OCI-LY7 (cell line): ENCODE data around the gene CEACAM4.

Experiments used
- EZH2phosphoT487 ChIP-seq: fragments of 200-600 bp; sonication (generic); IDR thresholded peaks from 2 replicates; pipeline ENCODE4 v1.6.1; 2018; ENCODE audit warnings: low read depth, borderline replicate concordance, mild to moderate bottlenecking, mixed run types, antibody characterized with exemption, low read length, moderate library complexity, mixed read lengths
- TF ChIP-seq, protein P1 (sequence below): fragments of 200-600 bp; sonication (generic); conservative IDR thresholded peaks from 2 replicates; pipeline ENCODE4 v1.5.1; 2014; ENCODE audit warnings: mild to moderate bottlenecking, antibody characterized with exemption, low read length, moderate library complexity, mixed read lengths

DNA sequence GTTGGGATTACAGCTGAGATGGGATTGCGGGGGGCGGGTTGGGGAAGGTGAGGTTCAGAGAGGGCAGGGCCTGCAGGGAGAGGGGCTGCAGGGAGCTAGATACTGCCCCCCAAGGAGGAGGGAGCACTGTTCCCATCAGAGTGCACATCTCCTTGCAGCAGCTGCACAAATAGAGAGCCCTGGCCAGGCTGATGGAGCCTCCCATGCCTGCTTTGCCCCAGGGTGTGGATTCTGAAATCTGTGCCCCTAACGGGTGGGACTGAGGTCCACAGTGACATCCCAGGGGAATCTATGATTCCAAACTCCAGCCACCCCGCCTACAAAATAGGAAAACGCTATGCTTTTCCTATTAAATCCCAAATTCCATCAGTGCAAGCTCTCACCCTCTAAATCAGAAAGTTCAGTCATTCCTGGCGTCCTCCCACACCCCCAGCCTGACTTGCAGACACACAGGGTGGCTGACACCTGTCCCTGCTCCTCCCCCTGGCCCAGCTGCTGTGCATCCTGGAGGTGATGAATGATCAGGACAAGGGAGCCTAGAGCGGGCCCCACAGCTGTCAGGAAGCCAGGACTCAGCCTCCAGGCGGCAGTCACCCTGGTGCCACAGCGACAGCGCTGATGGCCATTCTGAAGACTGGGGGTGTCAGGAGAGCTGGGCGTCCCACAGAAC is 57.3 kb downstream of the CEACAM4 start:
- no peak for TF ChIP-seq EZH2phosphoT487
- TF ChIP-seq, protein P1, sequence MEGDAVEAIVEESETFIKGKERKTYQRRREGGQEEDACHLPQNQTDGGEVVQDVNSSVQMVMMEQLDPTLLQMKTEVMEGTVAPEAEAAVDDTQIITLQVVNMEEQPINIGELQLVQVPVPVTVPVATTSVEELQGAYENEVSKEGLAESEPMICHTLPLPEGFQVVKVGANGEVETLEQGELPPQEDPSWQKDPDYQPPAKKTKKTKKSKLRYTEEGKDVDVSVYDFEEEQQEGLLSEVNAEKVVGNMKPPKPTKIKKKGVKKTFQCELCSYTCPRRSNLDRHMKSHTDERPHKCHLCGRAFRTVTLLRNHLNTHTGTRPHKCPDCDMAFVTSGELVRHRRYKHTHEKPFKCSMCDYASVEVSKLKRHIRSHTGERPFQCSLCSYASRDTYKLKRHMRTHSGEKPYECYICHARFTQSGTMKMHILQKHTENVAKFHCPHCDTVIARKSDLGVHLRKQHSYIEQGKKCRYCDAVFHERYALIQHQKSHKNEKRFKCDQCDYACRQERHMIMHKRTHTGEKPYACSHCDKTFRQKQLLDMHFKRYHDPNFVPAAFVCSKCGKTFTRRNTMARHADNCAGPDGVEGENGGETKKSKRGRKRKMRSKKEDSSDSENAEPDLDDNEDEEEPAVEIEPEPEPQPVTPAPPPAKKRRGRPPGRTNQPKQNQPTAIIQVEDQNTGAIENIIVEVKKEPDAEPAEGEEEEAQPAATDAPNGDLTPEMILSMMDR, result no peak
